NCI-H1436 (cell line): ENCODE data around the gene MAP3K8.
"Not testable (repeated sequence)": the region's sequence is repeated elsewhere in the genome, so short reads cannot be mapped to it uniquely, and the experiment has no call there.

Experiments used
- DNase-seq: peaks from one replicate; lab custom pipeline; 2025; lab: John Stamatoyannopoulos, UW

Gene MAP3K8

GRCh38 chr10:30422981-30423654 lies 10.9 kb upstream of the MAP3K8 start:
- DNase-seq, result no peak

DNA sequence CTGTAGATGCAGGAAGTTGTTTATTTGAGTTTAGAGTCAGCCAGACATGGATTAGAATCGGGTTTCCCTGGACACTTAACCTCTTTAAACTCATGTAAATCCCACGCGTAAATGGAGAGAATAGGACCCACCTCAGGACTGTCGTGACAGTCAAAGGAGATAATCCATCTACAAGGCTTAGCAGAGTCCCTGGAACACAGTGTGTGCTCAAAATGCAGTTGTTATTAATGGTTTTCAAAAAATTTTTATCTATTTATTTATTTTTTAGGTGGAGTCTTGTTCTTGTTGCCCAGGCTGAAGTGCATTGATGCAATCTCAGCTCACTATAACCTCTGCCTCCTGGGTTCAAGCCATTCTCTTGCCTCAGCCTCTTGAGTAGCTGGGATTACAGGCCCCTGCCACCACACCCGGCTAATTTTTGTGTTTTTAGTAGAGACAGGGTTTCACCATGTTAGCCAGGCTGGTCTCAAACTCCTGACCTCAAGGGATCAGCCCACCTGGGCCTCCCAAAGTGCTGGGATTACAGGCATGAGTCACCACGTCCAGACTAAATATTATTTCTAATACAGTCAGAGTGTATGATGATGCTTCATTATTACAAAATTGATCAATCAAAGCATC lies 10.2 kb upstream of the MAP3K8 start:
- not testable (repeated sequence) for DNase-seq

DNA sequence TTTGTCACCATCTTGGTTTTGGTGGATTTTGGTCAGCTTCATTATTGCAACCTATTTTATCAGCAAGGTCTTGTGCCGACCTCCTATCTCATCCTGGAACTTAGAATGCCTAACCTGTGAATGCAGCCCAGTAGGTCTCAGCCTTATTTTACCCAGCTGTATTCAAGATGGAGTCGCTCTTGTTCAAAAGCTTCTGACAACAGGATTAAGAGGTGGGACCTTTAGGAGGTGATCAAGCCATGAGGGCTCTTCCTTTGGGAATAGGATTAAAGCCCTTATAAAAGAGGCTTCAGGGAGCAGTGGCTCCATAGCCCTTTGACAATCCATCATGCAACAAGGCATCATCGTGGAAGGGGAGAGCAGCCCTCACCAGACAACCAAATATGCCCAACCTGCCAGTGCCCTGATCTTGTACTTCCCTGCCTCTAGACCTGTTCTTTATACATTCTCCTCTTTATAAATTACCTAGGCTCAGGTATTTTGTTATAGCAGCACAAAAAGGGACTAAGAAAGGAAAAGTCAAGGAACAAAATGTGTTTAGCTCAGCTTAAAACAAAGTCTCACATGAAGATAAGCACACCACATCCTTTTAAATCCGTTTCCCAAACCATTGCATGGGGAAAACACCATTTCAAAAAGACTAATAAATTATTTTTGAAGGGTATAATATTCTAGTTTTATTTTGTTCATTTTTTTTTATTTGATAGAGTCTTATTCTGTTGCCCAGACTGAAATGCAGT lies 8.5 kb upstream of the MAP3K8 start:
- no peak for DNase-seq

GRCh38 chr10:30430544-30431298 lies 3.3 kb upstream of the MAP3K8 start:
- no peak for DNase-seq

GRCh38 chr10:30431435-30431911 lies 2.5 kb upstream of the MAP3K8 start:
- no peak for DNase-seq

DNA sequence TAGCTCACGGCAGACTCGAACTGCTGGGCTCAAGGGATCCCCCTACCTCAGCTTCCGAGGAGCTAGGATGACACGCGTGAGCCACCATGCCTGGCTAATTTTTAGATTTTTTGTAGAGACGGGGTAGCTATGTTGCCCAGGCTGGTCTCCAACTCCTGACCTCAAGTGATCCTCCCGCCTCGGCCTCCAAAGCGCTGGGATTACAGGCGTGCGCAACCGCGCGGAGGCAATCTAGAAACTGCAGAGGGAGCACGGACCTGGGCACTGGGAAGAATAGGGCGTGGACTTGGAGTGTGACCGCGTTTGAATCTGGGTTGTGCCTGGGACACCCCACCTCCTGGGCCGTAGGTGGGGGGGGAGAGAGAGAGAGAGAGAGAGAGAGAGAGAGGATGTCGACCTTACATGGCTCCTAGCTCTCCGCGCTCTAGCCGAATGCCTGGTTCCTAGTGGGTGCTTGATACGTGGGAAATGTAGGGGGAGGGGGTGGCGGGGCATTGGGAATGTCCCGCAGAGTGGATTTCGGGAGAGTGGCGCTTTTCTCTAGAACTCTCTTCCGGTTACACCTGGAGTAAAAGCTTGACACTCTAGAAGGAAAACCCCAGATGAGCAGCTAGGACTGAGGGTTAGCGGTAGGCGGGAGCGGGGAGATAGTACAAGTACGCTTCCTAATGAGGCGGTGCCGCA lies 1.2 kb upstream of the MAP3K8 start:
- DNase-seq, result no peak

- no peak for DNase-seq
Measured at GRCh38 chr10:30433306-30433729, 666 bp upstream of the MAP3K8 start.

DNA sequence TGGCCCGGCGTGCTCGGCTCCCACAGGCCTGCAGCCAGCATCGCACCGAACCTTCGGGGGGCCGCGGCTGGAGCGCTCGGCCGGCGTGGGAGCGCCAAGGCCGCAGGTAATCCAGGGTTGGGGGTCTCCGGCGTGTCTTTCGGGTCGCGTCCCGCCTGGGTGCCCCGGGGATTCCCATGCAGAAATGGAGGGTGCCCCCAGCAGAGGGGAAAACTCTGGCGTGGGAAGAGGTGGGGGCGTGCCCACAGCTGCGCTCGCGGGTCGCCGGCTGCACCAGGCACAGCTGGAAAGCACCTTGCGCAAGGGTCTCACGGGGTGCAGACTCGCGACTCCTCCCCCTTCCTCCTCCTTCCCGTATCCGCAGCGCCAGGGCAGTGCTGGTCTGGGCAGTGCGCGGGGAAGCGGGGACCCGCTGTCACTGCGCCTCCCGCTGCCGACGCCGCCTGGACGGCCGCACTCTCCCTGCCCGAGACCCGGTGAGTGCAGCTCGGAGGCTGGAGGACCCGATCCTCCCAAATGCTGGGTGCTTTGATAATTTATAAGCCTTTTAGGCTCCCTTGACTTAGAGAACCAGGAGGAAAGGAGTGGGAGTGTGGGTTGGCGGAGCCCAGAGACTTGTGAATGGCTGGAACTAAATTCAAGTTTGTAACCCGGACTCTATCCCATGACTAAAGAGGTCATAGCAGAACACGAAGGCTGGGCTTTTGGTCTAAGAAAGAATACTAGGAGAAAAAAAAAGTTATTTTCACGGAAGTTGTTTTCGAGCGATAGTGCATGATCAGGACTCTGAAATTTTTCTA lies 489 bp downstream of the MAP3K8 start:
- DNase-seq, result no peak

- DNase-seq, result no peak
Measured at GRCh38 chr10:30435073-30435422, 1.1 kb downstream of the MAP3K8 start.

GRCh38 chr10:30435499-30436167 lies 1.6 kb downstream of the MAP3K8 start:
- not testable (repeated sequence) for DNase-seq

DNA sequence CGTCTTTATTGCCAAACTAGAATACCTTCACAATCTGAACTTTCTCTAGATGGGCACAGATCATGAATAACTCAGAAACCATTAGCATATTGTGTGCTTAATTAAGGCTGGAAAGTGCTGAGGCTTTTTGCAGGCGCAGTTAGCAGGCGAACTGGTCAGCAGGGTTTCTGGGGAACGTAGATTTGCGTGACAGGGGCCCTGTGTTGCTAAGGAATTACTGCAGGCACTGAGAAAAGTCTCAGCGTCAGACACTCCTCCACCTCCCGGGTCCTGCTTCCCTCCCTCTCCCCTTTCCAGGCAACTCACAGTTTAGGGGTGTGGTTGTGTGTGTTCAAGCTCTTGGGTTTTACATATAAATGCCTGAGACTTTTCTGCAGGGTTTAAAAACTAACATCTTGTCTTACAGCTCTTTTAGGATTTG lies 2.2 kb downstream of the MAP3K8 start:
- DNase-seq, result no peak

DNA sequence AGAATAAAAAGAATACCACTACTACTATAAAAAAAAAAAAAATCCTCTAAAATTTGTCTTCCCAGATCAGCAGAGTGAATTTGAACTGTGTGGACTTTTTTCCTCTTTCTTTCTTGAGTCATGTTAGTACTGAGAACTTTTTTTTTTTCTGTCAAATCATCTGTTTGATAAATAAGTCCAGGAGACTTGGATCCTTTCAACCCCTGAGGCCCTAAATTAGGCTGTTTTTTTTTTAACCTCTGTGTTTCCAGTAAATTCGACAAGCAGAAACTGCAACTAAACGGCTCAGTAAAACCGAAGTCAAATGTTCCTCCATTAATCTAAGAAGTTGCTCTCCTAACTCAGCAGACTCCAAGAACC lies 2.7 kb downstream of the MAP3K8 start:
- DNase-seq, result no peak

DNA sequence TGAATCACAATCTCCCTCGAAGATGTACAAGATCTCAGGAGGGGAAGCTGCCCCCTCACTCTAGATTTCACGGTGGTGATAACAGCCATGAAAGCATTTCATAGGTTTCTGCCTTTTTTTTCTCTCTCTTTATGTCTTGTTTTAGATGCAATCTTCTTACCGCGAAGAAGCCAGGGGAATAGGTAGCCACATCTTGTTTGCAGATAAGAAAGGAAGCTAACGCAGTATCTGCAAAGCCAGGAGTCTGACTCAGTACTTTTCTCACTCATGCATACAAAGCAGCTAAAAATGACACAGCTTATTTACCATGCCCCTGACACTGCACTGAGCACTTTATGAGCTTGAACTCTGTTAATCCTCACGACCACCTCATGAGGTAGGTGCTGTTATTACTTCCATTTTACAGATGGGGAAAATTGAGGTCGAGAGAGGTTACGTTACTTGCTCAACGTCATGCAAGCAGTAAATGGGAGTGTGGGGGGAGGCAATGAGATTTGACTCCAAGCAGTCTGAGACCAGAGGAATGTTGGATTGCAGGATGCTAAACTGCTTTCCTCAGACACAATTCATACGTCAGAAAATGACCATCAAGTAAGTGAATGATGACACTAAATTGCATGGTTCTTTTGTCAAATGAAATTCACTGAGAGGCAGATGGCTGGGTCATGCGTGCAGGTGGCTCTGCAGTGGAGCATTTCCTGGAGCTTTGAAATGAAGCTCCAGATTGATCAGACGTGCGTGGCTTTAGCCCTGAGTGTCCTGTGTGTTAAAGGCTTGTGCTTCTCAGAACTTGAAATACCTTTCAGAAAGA lies 3.3 kb downstream of the MAP3K8 start:
- DNase-seq, result no peak

DNA sequence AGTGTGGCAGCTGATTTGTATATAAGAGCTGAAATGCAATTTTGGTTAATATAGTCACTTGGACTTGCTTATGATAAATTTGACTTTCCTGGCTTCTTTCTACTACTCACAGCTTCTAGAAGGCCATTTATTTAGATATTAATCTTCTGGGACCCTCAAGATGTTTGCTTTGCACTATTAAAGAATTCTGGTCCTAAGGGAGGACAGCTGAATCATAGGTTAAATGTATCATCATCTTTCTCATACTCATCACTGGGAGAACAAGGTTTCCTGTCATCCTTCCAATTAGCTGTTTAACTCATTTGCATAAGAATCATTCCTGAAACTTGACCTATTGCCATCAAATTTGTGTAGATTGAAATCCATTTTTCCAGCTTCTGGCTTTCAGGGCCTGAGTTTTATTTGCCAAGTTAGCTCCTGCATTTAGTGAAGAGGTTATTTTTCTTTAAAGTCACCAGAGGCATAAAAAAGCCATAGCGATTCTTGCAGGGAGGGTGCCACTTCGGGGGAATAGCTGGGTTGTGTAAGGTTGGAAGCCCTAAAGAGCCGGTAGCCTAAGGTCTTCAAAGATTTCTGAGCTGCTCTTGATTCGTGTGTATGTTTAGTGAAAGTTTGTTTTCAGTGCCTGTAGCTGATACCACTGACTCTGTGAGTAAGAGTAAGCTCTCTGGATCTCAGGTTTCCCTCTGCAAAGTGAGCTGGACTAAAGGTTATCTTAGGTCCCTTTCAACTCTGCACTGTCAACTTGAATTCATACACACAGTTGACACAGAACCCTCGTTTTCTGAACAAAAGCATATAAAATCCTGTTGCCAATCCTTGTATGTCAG lies 4.3 kb downstream of the MAP3K8 start:
- no peak for DNase-seq

- no peak for DNase-seq
Measured at GRCh38 chr10:30439931-30440330, 5.9 kb downstream of the MAP3K8 start.

- DNase-seq, result no peak
Measured at GRCh38 chr10:30442019-30442606, 8.1 kb downstream of the MAP3K8 start.

GRCh38 chr10:30443049-30443448 lies 9.1 kb downstream of the MAP3K8 start:
- DNase-seq, result no peak

DNA sequence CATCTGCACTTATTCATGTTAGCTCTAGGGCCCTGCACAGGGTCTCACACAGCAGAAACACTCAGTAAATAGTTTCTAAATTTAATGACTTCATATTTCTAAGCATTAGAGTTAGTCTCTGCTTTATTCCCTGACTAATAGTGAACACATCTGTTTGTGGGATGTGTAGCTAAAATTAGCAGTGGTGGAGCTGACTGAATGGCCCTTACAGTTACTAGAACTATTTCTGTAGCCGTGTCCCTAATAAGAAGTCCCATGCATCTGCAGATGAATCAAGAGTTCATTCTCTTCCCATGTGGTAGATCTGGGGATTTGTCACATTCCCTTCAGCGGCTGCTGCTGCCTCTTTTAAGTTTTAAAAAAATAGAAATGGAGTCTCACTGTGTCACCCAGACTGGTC lies 11.7 kb downstream of the MAP3K8 start:
- DNase-seq, result no peak
